NCI-H128 (cell line): Measurements from ENCODE around the gene PARM1.
"Not testable (repeated sequence)": the region's sequence is repeated elsewhere in the genome, so short reads cannot be mapped to it uniquely, and the experiment has no call there.

Experiments
- DNase-seq: peaks from one replicate; lab custom pipeline; 2025; ENCODE audit not compliant: unreplicated experiment; lab: John Stamatoyannopoulos, UW

Gene PARM1

DNA sequence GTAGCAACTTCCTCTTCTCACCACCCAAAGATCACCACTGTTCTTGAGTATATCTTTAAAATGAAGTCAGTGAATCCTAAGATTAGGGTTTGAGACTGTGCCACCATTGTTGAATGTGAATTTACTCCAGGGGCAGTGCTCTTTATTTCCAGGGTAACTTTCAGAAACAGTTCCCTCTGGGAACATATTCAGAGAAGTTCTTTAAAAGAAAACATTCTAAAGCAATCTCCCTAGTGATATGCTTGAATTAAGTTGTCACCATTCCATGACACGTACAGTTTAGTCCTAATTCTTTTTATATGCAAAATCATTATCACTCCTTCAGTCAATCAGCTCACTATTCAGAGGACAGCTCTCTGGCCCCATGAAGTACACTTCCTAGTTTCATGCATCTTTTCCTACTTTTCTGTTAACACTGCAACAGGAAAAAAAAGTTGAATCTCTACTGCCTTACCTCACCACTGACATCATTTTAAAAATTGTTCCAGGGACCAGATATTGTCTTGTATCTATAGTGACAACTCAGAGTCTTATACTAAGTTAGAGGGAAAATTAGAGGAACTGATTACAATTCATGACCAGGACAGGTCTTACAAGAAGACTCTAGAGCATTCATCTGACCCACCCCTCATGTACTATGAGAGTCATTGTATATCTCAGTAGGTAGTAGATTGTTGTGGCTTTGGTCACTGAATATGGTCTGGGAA lies 49.8 kb downstream of the PARM1 start:
- DNase-seq = no peak

DNA sequence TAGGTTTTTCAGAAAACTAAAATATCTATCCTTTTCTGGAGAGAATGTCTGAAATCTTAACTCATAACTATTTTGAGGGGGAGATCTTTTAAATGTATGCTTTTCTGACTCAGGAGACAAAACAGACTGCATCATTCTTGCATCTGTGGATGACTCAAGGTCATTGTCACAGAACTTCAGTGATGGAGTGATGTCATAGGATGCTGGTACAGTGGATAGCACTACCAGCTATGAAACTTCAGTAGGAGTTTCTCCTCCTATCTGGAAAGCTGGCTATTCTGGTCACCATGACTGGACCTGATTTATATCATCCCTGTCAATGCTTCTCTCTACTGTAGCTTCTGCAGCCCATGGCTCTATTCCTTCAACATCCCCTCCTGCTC lies 50.3 kb downstream of the PARM1 start:
- DNase-seq = no peak

DNA sequence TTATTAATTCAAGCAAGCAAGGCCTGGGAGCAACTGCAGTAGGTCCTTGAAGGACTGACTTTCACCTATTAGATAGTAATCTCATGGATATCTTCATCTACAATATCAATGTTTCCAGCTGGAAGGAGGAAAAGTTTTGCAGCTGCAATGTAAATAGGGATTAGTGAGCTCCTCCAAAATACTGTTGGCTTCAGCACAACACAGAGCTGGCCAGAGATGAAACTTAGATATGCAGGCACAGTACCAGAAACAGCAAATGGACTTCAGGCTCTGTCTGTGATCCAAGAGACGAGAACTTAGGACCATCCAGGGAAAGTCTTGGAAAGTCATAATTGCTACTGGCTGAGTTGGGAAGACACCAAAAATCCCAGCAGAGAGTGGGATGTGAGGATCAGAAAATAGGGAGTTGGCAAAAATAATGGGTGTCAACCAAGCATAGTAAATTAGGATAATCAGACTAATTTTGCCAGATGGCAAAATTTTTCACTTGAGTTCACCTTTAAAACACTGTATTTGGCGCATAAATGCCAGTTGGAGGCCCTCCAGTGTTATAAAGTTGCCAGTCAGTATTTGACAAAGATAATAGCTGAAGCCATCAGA lies 57.5 kb downstream of the PARM1 start:
- DNase-seq = no peak

DNA sequence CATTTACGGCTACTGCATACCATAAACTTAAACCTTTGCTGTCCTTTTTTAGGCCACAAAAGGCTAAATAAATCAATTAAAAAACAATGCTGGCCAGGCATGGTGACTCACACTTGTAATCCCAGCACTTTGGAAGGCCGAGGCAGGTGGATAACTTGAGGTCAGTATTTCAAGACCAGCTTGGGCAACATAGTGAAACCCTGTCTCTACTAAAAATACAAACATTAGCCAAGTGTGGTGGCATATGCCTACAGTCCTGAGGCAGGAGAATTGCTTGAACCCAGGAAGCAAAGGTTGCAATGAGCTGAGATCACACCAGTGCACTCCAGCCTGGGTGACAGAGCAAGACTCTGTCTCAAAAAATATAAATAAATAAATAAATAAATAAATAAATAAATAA lies 61.5 kb downstream of the PARM1 start:
- DNase-seq = not testable (repeated sequence)

DNA sequence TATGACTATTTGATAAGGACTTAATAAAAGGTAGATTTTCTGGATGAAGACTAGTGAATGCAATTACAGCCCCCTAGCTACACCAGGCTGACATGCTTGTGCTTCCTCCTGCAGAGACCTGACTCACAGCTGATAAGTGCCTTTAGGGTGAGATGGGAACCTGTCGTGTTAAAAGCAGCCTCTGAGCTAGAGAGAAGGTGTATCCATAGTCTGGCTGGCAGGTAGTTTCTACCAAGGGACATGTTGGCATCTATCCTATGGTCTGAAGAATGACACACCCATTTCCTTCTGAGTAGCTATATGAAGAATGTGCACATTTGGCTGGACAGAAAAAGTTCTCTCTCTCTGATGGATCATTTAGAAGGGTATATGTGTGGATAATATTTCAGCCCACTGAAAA lies 64.1 kb downstream of the PARM1 start:
- DNase-seq = no peak

DNA sequence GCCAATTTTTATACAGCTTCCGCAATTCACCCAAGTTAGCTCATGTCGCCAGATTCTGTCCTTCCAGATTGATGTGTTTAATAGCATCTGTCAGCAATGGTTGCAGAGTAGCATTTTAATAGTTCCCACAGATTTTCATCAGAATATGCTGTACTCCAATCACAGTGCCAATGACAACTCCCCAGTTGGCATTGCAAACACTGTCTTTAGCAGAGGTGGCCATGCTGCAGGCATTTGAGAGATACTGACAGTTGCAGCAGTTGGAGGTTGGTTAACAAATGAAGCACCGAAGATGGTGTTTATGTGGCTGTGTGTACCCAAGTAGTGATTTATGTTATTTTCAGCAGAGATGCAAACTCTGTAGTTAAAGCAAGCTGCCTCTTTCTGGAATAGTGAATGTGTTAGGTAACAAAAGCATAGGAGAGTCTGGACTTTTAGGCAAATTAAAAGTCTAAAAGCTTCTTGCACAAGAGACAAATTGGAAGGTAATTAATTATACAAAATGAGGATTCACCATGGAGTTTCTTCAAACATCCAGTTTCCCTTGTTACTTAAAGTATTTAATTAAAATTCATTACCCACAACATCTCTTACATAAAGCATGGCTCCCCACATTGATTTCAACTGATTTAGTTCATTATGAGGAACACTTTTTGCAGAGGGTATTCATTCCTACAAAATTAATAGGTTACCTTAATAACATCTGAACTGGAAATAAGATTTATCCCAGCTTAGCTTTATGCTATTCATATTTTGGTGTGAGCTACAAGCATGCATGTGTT lies 65.2 kb downstream of the PARM1 start:
- DNase-seq = no peak

DNA sequence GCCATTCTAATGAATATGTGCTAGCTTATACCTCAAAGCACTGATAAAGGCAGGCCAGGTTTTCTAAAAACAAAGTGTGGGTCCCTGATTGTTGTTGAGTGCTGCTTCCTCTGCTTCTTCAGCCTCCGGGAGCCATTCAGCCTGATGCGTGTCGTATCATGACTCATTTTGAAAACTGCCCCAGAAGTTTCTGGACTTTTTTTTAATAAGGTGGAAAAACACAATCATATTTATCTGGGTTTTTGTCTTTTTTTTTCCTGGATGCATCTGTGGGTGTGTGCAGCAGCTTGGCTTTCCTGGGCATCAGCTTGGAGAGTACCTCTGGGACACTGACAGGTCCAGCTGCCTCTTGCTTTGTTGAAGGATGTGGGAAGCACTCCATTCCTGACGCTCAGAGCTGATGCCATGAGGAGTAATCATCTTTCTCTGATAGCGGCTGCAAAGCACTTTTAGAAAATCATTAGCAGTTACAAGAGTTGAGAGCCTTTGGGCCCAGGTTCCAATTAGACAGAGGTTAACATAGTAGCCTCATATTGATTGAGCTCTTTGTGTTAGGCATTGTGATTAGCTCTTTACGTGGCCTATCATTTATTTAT lies 66.9 kb downstream of the PARM1 start:
- no peak for DNase-seq

DNA sequence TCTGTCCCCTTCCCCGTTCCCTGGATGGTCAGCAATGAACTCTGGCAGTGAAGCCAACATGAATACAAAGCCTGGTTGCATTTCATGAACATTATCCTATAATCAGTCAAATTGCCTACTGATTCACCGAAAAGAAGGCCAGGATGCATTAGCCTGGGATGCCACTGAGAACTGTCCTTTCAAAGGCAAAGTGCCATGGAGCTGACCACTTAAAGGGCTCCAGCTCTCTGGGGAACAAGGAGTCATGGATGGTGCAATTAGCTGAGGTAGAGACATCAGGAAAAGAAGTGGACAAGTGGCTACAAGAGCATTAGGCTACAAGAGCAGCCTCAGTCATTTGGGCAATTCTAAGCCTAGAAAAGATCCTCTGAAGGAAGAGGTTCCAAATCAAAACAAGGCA lies 69.0 kb downstream of the PARM1 start:
- no peak for DNase-seq

DNA sequence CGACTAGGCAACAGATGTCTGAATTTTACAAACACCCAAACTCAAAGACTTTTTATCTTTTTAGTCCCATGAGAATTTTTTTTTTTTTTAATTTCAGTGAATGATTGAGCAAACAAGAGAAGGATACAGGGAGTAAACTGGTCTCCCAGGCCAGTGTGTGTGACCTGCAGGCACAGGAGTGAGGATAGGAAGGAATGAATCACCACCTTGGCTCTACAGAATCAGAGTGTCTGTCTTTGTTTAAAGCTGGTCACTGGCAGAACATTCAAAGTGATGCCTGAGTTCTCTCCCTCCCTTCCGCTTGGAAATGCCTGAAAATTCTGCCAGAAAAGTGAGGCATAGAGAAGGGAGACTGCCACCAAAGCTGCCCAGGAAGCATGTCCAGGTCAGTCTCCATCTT lies 69.5 kb downstream of the PARM1 start:
- DNase-seq = no peak

DNA sequence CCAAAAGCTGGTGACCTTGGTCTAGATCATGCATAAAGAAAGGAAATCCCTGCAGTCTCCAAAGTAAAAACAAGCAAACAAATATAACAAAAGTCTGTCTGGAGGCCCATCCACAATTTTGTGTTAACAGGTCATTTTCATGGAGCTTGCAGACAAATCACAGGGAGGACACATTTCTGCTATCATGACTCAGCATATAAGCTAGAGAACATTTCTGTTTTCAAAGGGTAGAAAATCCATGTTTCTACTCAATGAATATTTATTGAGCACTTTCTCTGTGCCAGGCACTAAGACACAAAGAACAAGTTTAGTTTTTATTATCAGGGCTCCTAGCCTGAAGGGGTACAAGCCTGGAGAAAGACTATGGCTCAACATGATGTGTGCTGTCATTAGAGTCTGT lies 71.1 kb downstream of the PARM1 start:
- DNase-seq = no peak

DNA sequence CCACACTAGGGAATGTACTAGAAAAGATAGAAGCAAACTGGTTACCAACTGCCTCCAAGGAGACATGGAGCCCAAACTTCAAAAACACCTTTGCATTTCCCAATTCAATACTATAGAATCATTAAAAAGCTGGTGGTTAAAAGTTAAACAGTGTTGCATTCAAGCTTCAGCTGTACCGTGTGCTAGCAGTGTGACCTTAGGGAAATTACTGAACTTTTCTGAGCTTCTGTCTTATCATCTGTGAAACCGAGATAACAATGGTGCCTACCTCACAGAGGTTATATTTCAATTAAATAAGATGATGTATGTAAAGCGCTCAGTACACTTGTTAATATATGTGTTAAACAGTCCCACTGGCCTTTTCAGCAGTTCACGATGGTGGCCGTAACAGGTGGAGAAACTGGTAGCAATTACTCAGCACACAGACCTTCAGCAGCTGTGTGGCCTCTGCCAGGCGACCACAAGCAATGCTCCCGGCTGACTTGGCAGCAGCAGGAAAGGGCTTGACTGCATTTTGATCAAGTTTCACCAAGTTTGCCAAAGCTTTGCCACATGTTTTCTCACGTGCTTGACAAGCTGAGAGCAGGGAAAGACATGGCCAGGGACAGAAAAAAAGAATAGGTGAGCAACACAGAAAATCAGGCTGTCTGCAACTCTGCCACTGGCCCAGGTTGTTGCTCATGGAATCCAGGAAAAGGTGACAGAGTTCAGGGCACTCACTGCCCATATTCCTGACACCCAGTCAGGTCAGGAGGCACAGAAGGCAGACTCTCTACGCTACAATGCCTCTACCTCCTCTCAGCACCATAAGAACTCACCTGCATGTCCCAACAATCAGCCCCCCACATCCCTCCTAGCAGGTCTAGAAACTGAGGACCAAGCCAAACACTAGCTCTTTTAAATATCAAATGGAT lies 72.1 kb downstream of the PARM1 start:
- no peak for DNase-seq

DNA sequence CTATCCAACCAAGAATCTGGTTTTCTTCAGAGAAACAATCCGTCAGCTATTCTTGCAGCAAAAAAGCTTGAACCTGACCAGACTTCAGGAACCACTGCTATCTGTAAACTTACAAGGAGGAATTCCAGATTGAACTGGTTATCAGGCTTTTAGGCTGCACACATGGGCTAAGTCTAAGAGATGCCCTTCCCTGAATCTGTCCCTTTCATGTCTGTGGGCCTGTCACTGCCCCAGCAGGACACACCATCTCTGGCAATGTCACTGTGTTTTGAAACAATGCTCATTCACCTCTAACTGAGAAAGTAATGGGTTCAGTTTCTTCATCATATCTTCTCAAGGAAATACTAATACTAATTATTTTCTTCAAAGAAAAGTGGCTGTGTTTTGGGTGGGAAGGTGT lies 72.8 kb downstream of the PARM1 start:
- DNase-seq = no peak

DNA sequence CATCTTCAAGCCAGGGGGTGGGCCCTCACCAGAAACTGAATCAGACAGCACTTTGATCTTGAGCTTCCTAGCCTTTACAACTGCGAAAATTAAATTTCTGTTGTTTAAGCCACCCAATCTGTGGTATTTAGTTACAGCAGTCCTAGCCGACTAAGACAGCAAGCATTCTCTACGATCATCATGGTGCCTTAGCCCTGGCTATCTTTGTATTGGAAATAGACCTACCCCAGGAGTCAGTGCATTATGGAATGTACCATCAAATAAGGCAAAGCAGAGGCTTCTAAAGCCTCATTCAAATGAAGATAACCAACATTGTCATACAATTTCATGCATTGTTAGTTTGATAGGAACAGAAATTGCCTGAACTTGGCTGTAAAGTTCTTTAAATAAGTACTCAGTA lies 75.0 kb downstream of the PARM1 start:
- DNase-seq = no peak

DNA sequence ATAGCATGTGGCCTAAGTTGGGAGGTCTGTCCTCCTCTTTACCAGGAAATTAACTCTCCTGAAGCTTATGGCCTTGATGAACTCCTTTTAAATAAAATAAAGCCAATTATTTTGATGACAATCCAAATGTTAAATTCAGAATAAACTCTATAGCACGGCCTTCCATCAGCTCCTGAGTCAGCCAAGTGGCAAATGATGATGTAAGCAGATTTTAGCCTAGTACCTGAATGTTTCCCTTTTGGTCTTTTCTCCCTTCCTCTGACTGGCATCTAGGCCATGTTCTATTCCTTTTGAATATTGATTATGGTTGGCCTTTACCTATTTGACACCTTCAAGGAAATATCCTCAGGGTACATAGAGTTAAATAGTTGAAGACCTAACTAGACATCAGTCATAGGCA lies 76.2 kb downstream of the PARM1 start:
- DNase-seq = no peak

DNA sequence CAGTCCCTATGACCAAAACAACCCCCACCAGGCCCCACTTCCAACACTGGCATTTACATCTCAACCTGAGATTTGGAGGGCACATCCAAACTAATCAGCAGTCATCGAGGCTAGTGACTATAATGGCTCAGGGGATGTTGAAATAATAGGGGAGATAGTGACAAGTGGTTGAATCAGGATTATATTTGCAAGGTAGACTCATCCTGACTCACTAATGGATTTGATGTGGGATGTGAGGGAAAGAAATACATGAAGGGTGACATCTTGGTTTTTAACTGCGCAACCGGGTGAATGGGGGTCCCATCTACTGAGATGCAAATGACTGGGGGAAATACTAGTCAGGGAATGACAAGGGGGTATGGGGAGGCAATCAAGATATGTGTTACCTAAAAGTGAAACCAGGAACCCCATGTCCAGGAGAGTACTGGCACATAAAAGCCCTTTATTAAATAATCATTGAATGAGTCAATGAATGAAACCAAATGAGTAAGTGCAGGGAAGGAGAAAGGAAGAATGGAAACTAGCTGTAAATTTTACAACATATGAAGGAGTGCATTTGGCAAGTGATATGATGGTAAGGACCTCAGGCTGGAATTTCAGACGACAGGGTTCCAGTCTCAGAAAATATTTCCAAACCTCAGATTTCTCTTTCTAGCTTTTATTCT lies 78.3 kb downstream of the PARM1 start:
- no peak for DNase-seq

DNA sequence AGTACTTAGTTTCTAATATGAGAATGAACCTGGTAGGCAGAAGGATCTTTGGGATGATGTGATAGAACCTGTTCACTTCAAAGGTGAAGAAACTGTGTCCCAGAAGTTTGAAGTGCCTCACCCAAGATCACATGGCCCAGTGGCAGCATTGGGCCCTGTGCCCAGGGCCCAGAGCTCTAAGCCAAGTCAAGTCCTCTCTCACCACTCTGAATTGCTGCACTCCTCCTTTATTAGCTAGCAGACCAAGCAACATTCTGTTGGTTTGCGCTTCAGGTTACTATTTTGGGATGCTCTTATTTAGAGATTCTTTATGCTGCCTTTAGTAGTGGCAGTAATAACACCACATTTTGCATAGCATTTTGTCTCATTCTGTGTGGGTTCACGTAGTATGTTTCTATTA lies 82.7 kb downstream of the PARM1 start:
- no peak for DNase-seq

DNA sequence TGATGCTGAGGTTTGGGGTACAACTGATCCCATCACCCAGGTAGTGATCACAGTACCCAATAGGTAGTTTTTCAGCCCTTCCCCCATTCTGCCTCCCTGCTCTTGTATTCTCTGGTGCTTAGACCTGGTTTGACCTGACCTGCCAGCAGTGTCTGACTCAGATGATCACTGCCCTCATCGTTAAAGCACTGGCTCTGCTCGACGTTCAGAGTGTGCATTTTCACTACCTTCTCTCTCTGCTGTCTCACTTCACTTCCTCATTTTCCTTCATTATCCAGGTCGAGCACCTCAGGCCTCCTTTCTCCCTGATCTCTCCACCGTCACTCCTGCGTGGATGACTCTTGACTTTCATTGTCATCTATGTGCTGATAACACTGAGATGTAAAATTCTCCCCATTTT lies 83.6 kb downstream of the PARM1 start:
- no peak for DNase-seq

DNA sequence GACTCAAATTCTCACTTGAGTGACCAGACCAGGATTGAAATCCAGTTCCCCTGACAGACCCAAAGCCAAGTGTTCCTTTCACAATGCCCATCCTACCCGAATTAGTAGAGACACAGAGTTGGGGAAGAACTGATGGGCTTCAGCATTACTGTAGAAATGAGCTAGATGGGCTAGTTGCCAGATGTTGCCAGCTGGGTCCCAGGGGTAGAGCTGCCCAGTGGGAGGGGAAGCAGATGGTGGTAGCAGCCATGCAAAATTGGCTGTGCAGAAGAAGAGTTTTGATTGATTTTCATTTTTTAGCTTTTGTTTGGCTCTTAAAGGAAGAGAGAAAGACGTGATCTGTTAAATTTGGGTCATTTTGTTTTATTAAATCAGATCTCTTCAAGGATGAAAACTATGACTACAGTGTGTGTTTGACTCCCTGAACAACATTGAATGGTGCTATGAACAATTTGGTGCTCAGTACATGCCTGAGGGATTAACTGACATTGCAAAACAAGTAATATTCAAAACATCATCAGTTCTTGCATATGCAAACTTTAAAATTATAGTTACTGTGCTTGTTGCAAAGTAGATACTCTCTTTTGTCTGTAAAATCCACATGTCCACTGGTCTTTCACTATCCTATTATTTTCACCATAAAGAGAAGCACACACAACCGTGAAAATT lies 86.0 kb downstream of the PARM1 start:
- no peak for DNase-seq

DNA sequence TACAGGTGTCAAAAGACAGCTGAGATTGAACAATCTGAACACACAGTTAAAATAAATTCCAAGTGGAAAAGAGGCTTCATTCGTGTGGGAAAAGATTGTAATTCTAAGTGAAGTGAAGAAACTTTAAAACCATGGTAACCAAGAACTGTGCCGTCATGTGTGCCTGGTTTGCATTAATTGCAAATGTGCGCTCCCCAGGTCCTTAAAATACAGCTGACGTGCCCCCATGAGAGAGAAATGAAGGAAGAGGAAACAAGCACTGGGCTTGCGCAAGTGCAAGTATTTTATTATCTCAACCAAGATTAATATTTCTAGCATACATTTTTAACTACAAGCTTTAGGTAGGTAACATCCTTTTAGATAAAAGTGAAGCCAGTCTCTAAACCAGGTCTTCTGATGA lies 92.5 kb downstream of the PARM1 start:
- DNase-seq = no peak
